ENCODE results near the gene ACO1.

DNA sequence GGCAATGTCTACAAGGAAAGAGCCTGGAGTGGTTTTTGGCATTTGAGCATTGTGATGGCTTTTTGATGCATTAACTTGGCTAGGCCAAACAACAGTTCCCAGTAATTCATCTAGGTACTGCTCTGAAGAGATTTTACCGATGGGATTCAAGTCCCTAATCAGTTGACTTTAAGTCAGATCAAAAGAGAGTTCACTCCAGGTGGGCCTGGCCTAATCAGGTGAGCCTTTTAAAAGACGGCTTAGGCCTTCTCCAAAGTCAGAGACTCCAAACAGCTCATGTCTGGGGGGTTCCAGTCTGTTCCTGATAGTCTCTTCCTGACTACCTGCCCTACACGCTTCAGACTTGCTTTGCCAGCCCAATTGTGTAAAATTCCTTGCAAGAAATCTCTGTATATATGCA lies 87.9 kb downstream of the ACO1 start:
- TF ChIP-seq POLR2AphosphoS5 (IDR thresholded peaks at IDR 0.05; ENCODE audit: low read depth, low read length) = no peak
- TF ChIP-seq TAF1 (IDR thresholded peaks at IDR 0.05; ENCODE audit: borderline replicate concordance, low read depth, low read length) = no peak
